ENCODE data around the gene ITPR1.

GRCh38 chr3:4551051-4551711 is 58.0 kb downstream of the ITPR1 start:
- no peak for TF ChIP-seq SUZ12 (IDR thresholded peaks at IDR 0.05; ENCODE audit: extremely low read depth, insufficient read depth, insufficient read length)
- TF ChIP-seq YY1 (IDR thresholded peaks at IDR 0.05; ENCODE audit: insufficient read depth, insufficient read length), result no peak
